GM19395 (cell line): Measurements from ENCODE around the gene CHRNA4.

Experiments
- ATAC-seq: cut with Tn5 transposase; IDR thresholded peaks from one replicate; pipeline ENCODE4 v1.9.1; 2021; ENCODE audit warnings: mild to moderate bottlenecking, moderate library complexity; ENCODE audit not compliant: unreplicated experiment

CHRNA4 gene

DNA sequence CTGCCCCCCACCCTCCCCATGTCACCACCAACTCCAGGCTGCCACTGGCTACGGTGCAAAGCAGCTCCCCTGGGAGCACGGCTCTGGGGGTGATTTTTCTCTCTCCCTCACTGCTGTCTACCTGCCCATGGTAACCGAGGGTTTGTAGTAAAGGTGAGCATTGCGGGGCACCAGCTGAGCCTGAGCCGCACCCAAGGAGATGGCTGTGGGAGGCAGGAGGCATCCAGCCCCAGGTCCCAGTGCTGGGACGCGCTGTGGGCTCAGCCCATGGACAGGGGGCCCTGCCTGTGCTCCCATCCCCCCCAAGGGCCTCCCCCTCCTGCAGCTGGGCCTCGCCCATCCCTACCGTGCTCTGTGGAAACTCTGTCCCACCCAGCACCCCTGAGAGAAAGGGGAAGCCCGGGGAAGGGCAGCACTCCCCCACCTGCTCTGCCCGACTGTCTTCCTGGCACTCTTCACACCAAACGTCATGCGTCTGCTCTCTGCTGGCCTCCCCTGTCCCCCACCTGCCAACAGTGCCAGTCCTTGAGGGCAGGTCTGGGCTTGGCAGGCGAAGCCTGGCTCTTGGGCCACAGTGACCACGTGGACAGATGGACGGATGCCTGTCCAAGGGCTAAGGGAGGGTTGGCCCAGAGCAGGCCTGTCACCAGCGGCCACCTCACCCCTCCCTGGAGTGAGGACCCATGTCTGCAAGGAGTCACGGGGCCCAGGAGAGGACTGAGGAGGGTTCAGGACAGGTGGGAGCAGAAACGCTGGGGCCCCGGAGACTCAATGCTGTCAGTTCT, 3.8 kb upstream of the CHRNA4 start:
- ATAC-seq: no peak

DNA sequence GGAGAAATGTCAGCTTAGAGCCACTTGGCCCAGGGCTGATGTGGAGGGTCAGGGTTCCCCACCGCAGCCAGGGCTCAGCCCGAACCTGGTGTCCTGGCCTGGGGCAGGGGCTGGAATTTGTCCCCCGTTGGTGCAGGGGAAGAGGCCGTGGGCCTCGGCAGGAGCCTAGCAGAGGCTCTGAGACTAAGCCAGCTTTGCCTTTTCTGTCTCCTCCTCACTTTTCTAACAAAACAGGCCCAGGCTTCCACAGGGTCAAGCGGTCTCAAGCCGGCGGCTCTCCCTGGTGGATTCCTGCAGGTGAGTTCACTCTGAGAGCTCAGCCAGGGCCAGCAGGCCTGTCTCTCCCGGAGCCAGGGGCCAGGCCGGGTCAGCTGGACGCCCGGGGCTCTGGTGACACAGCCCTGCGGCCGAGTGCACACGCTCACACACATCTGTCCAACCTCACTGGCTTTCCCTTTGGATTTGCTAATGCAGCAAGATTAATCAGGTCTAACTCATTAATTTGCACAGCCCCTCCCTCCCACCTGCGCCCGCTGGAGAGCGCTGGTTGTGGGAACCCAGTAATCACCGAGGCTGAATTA, 2.9 kb upstream of the CHRNA4 start:
- no peak for ATAC-seq

DNA sequence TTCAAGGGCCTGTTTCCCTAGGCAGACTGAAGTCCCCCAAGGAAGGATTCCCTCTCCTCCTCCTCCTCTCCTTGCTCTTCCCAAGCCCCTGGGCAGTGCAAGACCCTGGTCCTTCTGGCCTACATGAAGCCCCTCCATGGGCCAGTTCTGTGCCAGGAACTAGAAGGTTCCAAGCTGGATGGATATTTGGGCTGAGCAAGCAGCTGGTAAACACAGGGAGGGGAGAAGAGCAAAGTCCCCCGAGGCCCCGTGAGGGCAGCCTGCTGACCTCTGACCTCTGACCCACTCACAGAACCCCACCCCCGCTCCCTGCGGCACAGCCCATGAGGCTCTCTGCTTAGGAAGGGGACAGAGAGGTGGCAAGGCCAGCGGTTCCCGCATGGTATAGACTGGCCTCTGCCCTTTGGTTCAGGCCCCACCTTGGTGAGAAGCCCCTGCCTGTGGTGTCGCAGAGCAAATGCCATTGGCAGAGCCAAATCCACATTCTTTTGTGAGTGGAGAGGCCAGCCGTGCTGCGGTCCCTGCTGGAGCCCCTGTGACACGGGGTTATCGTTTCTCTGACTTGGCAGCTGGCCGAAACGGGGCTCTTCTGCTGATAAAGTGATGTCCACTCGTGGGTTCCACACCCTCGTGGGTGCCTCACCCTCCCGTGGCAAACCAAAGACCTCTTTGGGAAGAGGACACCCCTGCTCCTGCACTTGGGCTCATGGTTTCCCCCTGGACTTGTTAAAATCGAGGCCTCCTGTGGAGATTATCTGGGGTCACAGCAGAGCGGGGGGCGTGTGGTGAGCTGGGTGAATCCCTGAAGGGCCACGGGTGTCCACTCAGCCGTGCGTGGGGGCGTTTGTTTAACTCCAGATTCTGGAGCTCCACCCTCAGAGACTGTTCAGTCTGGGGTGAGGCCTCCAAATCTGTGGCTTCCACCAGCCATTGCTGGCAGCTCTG, 2.1 kb upstream of the CHRNA4 start:
- no peak for ATAC-seq

DNA sequence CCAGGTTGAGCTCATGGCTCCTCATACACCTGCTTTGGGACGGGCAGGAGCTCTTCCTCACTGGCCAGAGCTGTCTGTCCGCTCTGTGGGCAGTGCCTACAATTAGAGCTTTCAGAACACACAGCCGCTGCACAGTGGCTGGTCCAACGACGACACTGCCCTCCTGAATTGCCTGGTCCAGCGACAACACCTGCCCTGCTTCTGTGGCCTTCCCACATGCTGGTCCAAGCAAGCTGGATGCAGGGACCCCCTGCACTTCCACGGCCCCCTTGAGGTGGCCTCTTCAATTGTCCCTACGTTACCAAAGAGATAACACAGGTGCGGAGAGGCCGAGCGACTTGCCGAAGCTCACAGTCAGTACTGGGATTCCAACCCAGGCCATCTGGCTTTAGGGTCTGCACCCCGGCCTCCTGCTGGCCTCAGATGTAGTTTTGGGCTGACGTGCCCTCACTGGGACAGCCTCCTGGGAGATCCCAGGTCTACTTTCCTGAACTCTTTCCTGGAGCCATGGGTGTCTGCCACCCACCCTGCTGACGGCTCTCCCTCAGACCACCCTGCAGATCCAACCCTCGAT, 1.4 kb upstream of the CHRNA4 start:
- no peak for ATAC-seq

DNA sequence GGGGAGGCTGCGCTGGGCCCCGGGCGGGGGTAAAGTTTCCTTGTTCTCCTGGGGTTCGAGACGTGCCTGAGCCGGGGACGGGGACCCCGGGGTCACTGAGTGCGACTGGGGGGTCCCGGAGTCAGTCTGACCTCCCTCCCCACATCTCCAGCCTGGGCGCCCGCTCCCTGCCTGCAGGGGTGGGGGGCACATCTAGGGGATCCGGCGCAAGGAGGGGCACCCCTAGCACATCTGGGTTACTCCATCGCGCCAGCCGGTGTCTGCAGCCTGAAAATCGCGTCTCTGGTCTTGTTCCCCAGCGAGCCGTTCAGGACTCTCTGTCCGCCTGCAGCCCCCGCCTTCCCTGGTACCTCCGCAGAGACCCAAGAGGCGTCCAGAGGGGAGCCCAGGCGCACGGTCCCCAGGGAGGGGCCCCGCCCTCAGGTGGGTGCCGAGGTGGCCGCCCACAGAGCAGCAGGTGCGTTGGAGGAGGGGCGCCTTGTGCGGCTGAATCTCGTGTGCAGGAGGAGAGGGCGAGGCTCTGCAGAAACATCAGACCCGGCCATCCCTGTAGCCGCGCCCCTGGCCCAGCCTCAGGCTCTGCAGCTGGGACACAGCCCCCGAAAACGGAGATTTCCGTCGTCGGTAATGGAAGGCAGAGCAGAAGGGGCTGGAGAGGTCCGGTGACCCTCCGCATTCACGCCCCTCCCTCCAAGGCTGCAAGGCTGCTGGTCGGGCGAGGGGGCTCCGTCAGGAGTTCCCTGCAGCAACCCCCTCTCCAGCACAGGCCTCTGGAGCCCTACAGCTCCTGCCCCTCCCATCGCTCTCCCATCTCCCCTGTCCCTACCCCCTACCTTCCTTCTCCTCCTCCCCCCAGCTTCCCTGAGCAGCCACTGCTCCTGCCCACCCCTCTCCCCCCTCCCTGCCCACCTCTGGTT, 628 bp upstream of the CHRNA4 start:
- ATAC-seq: no peak

DNA sequence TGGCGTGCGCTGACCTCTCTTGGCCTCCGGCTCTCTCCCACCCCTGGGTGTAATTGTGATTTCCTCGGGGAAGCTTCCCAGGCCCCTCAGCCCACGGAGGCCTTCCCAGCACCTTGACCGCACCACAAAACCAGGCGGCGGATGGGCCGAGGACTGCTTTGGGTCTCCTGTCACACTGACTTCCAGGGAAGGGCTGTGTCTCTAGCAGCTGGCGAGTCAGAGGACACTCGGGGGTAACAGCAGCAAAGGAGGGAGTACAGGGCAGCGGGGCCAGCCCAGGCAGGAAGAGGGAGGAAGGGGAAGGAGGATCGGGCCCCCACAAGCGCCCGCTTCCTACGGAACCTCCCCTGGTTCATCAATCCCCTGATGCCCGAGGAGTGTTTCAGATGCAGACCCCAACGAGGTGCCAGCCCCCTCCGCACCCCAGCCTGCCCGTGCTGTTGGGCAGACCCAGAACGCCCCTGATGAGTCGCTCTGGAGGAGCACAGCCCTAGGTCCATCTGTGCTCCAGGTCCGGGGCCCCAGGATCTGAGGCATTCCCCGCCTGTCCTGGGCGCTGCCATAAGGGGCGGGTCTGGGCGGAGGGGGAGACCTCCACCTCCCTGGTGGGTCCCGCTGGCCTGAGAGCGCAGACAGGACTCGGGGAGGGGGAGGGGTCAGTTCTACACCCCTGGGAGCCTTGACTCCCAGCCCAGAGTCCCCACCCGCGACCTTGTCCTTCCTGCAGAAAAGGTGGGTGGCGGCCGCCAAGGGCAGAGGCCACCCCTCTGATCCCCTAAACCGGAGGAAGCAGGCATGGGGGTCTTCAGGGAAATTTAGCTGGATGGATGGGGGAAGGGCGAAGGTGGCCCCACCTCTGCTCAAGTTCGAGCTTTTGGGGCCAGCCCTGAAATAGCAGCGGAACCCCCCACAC, 956 bp downstream of the CHRNA4 start:
- no peak for ATAC-seq

DNA sequence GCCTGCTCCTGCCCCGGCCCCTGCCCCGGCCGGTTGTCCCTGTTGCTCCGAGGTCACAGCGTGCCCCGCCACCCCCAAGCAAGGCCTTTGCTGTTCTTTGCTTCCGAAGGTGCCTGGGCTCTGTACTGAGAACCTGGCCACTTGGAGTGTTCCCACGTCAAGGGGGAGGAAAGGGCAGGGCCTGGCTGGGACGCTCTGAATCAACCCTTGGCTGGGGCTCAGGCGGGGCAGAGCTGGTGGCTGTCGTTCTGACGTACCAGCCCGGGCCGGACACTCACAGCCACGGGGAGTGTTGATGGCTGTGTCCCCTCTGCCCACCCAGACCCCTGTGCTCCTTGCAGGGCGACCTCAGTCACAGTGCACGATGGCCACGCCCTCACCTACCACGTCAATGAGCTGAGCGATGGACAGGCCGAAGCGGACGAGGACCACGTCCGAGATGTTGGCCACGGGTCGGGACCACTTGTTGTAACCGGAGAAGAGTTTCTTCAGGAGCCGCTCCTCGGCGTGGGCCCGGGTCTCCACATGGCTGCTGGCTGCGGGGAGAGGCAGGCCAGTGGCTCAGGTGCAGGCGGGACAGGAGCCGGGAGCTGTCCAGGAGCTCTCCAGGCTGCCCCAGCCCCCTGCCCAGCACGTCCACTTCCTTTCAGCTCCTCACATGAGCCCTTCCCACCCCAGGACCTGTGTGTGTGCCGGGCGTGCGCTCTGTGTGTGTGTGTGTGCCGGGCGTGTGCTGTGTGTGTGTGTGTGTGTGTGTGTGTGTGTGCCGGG, 1.8 kb downstream of the CHRNA4 start:
- ATAC-seq: no peak

DNA sequence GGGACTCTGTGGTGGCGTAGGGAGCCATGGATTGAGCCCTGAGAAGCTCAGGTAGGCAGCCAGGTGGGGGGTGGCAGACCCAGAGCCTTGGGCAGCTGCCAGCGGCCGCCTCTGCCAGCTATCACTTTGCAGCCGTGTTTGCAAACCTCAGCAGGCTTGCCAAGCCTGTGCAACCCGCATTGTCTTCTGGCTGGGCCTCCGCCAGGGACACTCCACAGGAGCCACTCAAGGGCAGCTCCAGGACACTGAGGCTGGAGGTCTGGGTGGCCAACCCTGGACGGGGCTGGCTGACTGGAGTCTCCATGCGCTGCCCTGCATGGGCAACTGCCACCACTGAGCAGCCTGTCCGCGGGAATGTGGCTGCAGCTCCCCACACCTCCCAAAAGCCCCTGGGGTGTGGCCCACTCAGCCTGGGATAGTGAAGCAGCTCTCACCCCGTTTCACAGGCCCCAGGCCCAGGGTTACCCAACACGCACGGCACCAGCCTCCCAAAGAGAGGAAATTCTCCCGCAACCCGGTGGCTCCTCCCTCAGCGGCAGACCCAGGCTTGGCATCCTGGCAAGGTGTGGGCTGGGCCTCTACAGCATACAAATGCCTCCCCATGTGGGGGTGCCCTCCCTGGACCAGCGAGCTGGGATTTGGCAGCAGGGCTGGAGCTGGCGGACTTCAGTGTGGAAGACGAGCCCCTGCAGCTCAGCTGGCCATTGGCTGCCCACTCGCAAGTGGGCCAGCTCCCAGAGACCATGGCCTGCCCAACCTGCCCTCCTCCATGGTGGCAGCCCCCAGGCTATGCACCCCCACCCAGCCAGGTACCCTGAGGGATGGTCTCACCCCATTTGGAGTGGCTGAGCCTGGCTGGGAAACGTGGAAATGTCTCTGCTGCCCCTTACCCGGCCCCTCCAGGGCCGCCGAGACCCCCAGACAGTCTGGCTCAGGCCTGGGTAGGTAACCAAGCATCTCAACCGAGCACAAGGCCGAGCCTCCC, 2.9 kb downstream of the CHRNA4 start:
- no peak for ATAC-seq

DNA sequence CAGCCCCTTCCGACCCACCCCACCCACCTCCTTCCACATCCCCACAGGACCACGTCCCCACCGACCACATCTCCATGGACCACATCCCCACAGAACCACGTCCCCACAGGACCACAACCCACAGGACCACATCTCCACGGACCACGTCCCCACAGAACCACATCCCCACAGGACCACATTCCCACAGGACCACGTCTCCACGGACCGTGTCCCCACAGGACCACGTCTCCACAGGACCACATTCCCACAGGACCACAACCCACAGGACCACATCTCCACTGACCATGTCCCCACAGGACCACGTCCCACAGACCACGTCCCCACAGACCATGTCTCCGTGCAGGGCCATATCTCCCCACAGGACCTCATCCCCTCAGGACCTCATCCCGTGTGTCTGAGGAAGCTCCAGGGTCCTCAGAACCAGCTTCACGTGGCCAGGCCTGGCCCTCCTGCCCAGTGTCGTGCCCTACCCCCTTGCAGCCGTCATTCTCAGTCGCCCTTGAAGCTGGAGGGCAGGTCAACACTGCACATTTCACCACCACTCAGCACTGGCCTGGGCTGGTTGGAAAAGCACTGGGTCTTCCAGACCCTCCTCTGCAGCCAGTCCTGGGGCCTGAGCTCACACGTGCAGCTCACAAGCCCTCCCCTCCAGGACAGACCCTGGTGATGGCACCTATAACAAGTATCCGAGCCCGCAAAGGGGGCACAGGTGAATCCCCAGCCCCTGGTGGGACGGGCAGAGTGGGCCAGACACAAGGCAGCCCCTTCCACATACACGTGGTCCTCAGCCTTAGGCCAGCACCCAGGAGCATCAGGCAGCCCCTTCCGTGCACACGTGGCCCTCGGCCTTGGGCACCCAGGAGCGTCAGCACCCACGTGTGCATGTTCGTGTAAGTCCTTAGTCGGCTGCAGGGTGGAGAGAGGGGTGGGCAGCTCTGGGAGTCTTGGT, 3.9 kb downstream of the CHRNA4 start:
- no peak for ATAC-seq

DNA sequence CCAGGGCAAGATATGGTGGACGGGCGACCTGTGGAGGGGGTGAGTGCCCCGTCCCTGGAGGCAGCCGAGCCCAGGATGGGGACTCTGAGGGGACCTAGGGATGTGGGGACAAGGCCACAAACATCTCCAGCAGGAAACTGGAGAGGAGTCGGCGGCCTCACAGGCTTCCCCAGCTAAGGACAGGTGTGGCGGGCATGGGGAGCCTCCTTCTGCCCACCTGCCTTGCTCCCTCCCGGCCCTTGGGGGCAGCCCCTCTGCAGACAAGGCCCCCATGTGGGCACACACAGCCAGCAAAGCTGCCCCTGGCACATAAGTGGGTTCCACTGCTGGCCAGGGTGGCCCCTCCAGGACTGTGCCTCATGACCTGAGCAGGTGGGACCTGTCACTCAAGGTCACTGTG, 4.6 kb downstream of the CHRNA4 start:
- no peak for ATAC-seq

DNA sequence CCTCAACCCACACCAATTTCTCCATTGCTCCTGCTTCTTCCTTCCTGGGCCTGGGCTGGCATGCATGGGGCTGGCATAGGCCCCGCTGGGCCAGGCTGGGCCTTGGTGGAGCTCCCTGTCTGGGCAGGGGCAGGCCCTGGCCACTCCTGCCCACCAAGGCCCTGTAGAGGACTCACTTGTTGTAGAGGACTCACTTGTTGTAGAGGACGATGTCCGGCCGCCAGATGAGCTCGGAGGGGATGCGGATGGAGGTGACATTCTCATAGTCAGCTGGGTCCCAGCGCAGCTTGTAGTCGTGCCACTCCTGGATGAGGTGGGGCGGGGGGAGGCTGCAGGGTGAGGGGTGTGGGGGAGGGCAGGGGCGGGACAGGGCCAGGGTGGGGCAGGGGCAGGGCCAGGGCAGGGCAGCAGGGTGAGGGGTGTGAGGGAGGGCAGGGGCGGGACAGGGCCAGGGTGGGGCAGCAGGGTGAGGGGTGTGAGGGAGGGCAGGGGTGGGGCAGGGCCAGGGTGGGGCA, 5.3 kb downstream of the CHRNA4 start:
- ATAC-seq: no peak

DNA sequence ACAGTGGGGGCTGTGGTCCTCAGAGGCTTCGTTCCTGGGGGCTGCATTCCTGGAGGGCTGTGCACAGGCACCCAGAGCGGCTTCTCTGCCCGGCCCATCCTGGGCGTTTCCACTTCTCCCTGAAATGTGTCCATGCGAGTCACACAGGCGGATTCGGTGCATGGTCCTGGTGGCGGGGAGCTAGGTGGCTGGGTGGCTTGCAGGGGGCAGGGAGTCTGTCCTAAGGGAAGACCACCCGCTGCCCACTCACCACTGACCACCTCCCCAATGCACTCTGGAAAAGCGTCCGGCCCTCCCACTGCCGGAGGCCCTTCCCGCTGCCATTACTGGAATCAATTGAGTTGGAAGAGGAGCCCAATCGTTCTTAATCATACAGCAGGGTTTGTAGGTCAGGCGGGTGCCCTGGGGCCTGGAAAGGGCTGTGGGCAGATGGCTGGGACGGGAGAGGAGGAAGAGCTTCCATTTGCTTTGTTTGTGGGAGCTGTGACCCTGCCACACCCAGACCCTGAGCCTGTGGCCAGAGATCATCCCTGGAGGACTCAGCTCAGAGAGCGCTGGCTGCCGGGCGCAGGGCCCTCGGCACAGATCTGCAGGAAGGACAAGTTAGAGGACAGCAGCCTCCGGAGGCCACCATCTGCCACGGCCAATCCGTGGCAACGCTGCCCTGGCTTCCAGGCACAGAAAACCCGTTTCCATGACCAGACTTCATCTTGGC, 6.4 kb downstream of the CHRNA4 start:
- no peak for ATAC-seq

DNA sequence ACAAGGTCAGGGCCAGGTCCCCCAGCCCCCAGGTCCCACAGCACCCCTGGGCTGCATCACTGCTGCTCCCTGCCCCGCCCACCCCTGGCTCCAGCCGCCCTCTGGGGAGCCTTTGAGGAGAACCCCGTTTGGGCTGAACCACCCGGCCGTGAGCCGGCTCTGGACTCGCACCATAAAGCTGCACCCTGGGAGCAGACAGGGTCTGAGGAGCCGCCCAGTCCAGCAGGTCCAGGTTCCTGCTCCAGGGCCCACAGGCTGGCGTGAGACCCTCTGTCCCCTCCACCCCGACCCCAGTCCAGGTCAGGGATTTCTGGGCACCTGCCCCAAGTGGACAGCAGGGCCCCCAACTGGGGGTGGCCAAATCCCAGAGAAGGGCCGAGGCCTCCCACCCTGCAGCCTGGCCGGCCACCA, 8.3 kb downstream of the CHRNA4 start:
- no peak for ATAC-seq

DNA sequence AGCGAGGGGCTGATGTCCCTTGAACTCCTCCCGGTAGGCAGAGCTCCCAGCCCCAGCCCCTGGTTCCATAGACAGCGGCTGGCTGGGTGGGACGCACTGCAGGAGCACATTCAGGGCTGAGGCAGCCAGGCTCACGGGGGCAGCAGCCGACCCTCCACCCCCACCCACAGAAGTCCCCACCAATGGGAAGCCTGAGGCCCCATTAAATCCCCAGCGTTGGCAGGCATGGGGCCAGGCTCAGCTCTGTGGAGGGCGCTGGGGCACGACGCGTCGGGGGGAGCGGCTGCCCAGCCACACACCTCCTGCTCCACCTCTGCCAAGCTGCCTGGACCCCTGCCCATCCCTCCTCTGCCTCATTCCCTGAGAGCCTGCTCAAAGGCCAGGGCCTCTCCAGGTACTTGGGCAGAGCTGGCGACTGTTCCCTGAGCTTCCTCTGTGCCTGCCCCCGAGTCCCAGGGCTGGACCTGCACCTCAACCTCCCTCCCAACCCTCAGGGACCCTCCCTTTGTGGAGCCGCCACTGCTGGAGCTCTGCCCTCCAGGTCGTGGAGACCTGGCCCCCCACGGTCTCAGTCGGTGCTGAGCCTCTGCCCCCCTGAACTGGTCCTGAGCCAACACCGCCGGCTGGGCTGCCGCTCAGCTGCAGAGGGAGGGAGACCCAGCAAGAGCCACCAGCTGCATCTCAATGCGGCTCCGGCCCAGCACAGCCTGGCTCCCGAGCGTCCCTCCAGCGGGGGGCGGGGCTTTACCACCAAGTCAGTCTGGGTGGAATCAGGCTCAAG, 9.1 kb downstream of the CHRNA4 start:
- ATAC-seq: no peak

DNA sequence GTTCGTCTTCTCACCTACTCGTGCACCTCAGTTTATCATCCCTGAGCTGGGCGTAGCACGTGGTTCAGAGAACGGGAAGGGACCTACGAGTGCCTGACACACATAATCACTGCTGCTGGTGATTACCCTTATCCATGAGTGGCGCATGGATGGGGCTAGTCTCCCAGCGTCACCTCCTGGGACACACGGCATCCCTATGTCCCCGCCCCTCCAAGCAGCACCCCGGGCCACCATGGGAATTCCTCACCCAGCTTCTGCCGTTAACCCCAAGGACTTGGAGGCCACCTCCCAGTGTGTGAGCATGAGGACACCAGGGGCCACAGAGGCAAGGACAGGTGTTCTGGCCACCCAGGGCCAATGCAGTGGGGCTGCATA, 9.8 kb downstream of the CHRNA4 start:
- no peak for ATAC-seq
